ENCODE measurements around the gene ANKFY1. TPM values are rescaled to one million over a fixed set of nuclear protein-coding genes. Genes with fewer than 3 reads are reported as not detected.
A peak's percentile ranks its signal among the peaks of the same experiment; 100 is the strongest.
"Not testable (repeated sequence)": the region's sequence is repeated elsewhere in the genome, so short reads cannot be mapped to it uniquely, and the experiment has no call there.

Gene ANKFY1
- total RNA-seq, 1 donor from 2014 or later = 53.8 TPM

DNA sequence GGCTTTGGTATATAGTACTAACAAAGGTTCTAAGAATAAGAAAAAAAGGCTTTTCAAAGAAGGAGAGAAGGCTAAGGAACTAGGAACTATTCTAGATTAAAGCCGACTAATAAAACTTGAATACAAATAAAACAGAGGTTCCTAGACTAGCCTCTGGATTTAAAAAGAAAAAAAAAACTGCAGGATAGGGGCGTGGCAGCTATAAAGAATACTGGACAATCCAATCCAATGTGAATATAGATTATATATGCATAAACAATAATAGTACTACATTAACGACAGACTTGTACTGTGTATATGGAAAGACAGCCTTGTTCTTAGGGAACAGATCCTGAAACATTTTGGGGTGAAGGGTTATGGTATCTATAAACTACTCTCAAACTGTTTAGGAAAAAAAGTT, 23.9 kb upstream of the ANKFY1 start:
- intact Hi-C loops (cut with micrococcal nuclease) = no loop called here
- Mint-ChIP-seq H3K27me3 (ENCODE audit: insufficient read depth) (no peaks in the 10 kb centered on the region), H3K36me3 (ENCODE audit: low read depth) (peaks cover 7% of the 10 kb centered on the region), H3K9me3 (no peaks in the 10 kb centered on the region), H3K4me1 (ENCODE audit: low read depth) (no peaks in the 10 kb centered on the region), H3K4me3 (no peak overlapping the region), H3K27ac (no peak overlapping the region)
- no peak for DNase-seq (ENCODE audit: low spot score)

- Mint-ChIP-seq H3K36me3 (ENCODE audit: low read depth) (peaks cover 27% of the 10 kb centered on the region), H3K4me1 (ENCODE audit: low read depth) (peaks cover 5% of the 10 kb centered on the region), H3K9me3 (no peaks in the 10 kb centered on the region), H3K4me3 (no peak overlapping the region), H3K27me3 (ENCODE audit: insufficient read depth) (no peaks in the 10 kb centered on the region), H3K27ac (no peak overlapping the region)
- intact Hi-C loops (cut with micrococcal nuclease) = no loop called here
- DNase-seq (ENCODE audit: low spot score) = no peak
Observed at GRCh38 chr17:4276514-4276913, 12.7 kb upstream of the ANKFY1 start.

DNA sequence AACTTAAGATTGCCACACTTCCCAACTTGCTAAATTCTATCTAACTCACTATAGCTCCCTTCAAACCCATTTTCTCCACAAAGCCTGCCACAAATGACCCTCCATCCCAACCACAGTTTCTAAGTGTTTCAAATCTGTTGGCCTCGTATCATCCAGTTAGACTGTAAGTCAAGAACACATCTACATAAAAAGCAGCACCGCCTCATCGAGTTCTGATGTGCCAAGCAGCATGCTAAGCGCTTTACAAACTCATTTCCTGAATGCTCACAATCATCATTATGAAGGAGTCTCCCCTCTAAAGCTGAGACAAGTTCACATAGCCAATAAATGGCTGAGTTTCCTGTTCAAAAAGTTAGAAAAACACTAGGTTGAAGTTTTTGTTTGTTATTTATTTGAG, 9.2 kb upstream of the ANKFY1 start:
- Mint-ChIP-seq H3K27ac (no peak overlapping the region), H3K4me1 (ENCODE audit: low read depth) (peaks cover 5% of the 10 kb centered on the region)

DNA sequence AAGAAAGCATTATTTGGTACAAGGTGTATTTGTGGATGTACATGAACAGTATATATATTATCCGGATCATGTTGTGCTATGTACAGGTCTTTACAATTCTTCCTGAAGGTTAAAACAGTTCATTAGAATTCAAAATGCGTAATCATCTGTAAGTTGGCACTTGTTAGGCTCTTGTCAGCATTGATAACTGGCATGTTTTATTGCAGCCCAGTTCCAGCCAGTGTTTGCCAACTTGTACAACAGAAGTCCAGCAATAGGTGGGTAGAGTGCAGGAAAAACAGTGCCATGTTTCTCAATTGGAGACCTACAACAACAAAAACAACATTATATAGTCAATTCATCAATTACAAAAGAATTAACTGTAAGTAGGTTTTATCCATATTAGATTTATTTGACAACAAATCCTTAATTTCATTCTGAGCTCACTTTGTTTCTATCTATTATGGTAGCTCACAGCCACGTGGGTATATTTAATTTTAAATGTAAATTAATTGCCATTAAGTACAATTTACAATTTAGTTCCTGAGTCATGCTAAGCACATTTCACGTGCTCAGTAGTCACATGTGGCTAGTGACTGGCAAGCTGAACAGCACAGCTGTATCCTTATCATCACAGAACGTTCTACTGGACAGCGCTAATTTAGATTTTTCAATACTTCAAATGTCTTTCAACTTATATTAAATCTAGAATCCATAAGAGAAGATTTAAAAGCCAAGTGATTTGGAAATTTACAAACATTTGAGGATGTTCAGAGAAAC, 8.6 kb upstream of the ANKFY1 start:
- intact Hi-C loops (cut with micrococcal nuclease) = no loop called here
- Mint-ChIP-seq H3K27me3 (ENCODE audit: insufficient read depth) (no peaks in the 10 kb centered on the region), H3K4me1 (ENCODE audit: low read depth) (peaks cover 5% of the 10 kb centered on the region), H3K27ac (no peak overlapping the region), H3K4me3 (no peak overlapping the region), H3K36me3 (ENCODE audit: low read depth) (peaks cover 27% of the 10 kb centered on the region), H3K9me3 (no peaks in the 10 kb centered on the region)
- DNase-seq (ENCODE audit: low spot score) = no peak

More for the DNA sequence above, 9.2 kb upstream of the ANKFY1 start:
- Mint-ChIP-seq H3K36me3 (ENCODE audit: low read depth) (peaks cover 27% of the 10 kb centered on the region), H3K9me3 (no peaks in the 10 kb centered on the region), H3K27me3 (ENCODE audit: insufficient read depth) (no peaks in the 10 kb centered on the region), H3K4me3 (no peak overlapping the region)
- intact Hi-C loops (cut with micrococcal nuclease) = no loop called here
- no peak for DNase-seq (ENCODE audit: low spot score)

DNA sequence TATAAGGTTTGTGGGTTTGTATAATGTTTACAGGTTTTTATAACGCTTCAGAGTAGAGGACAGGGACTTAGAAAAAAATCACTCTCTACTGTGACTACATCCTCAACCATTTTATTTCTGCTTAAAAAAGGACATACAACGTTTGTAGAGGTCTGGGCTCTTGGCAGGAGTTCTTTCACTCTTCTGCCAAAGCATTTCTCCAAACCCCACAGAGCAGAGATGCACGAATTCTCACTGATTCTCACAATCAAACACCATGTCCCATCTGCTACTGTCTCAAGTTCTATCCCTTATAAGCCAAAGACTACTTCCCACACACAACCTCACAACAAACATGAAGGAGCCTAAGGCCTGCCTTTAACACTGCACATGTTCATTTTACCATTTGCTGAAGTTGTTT, 7.0 kb upstream of the ANKFY1 start:
- intact Hi-C loops (cut with micrococcal nuclease) = no loop called here
- H3K27ac Mint-ChIP-seq = no peak overlapping the region
- no peaks in the 10 kb centered on the region for H3K27me3 Mint-ChIP-seq (ENCODE audit: insufficient read depth)
- DNase-seq (ENCODE audit: low spot score) = no peak
- no peak overlapping the region for H3K4me3 Mint-ChIP-seq
- peaks cover 5% of the 10 kb centered on the region for H3K4me1 Mint-ChIP-seq (ENCODE audit: low read depth)
- peaks cover 15% of the 10 kb centered on the region for H3K36me3 Mint-ChIP-seq (ENCODE audit: low read depth)
- H3K9me3 Mint-ChIP-seq = no peaks in the 10 kb centered on the region

DNA sequence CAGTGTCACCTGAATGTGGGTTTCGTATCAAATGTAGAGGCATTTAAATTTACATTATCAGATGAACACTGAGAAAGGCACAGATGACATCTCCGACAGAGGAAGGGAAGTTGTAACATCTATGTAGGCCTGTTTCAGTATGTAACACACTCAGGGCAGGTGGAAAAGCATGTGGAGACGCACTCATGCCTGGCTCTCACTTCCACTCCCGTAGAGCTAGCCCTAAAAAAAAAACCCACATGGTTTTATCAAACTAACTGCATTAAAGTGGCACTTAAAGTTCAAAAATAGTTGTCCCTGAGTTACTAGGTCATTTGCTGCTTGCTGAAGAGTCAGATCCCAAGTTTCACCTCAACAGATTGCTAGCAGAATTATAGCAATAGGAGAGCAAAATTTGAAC, 6.1 kb upstream of the ANKFY1 start:
- H3K4me1 Mint-ChIP-seq (ENCODE audit: low read depth) = peaks cover 13% of the 10 kb centered on the region
- DNase-seq (ENCODE audit: low spot score) = no peak
- intact Hi-C loops (cut with micrococcal nuclease) = no loop called here
- no peaks in the 10 kb centered on the region for H3K9me3 Mint-ChIP-seq
- H3K27me3 Mint-ChIP-seq (ENCODE audit: insufficient read depth) = no peaks in the 10 kb centered on the region
- no peak overlapping the region for H3K27ac Mint-ChIP-seq
- H3K36me3 Mint-ChIP-seq (ENCODE audit: low read depth) = peaks cover 15% of the 10 kb centered on the region
- H3K4me3 Mint-ChIP-seq = no peak overlapping the region

GRCh38 chr17:4267402-4267801, 3.6 kb upstream of the ANKFY1 start:
- Mint-ChIP-seq H3K4me1 (ENCODE audit: low read depth) (peaks cover 32% of the 10 kb centered on the region), H3K9me3 (no peaks in the 10 kb centered on the region), H3K27me3 (ENCODE audit: insufficient read depth) (no peaks in the 10 kb centered on the region), H3K4me3 (no peak overlapping the region), H3K27ac (no peak overlapping the region), H3K36me3 (ENCODE audit: low read depth) (peaks cover 20% of the 10 kb centered on the region)
- no peak for DNase-seq (ENCODE audit: low spot score)
- intact Hi-C loops (cut with micrococcal nuclease) = no loop called here

GRCh38 chr17:4266550-4266949, 2.8 kb upstream of the ANKFY1 start:
- H3K4me3 Mint-ChIP-seq = no peak overlapping the region
- H3K36me3 Mint-ChIP-seq (ENCODE audit: low read depth) = peaks cover 18% of the 10 kb centered on the region
- H3K4me1 Mint-ChIP-seq (ENCODE audit: low read depth) = peaks cover 36% of the 10 kb centered on the region
- no peak overlapping the region for H3K27ac Mint-ChIP-seq
- DNase-seq (ENCODE audit: low spot score) = no peak
- no peaks in the 10 kb centered on the region for H3K27me3 Mint-ChIP-seq (ENCODE audit: insufficient read depth)
- H3K9me3 Mint-ChIP-seq = no peaks in the 10 kb centered on the region
- intact Hi-C loops (cut with micrococcal nuclease) = no loop called here

DNA sequence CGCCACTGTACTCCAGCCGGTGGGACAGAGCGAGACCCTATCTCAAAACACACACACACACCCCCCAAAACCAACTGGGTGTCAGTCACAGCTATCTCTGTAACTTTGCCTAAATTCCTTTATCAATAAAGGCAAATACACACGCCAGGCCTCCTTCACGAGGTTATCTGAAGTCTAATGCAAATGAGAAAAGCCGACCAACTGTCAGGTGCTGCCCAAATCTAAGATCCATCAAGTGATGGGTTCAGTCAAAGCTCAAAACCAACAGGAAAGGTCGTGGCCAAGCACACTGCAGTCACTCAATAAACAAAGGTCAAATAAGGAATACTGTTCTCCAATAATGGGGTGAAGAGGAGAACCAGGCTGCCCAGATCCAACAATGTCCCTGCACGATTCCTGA, 1.1 kb downstream of the ANKFY1 start:
- intact Hi-C loops (cut with micrococcal nuclease) = loop anchor here (1.0 to 5.0 kb wide), 5 partner anchors 48 to 370 kb away; partner anchors contain the start of genes CAMKK1, CYB5D2, UBE2G1 and ZZEF1
- Mint-ChIP-seq H3K36me3 (ENCODE audit: low read depth) (peaks cover 29% of the 10 kb centered on the region), H3K27me3 (ENCODE audit: insufficient read depth) (no peaks in the 10 kb centered on the region), H3K9me3 (peaks cover 11% of the 10 kb centered on the region), H3K4me1 (ENCODE audit: low read depth) (peaks cover 39% of the 10 kb centered on the region), H3K4me3 (peak overlapping the region; percentile 88), H3K27ac (peak overlapping the region; percentile 71)
- no peak for DNase-seq (ENCODE audit: low spot score)

- intact Hi-C loops (cut with micrococcal nuclease) = loop anchor here (5.0 kb wide), 1 partner anchor 369 kb away; the partner anchor contains the start of gene CAMKK1
- Mint-ChIP-seq H3K4me3 (peak overlapping the region; percentile 58), H3K36me3 (ENCODE audit: low read depth) (peaks cover 42% of the 10 kb centered on the region)
Observed at GRCh38 chr17:4261452-4261851, 2.3 kb downstream of the ANKFY1 start.

DNA sequence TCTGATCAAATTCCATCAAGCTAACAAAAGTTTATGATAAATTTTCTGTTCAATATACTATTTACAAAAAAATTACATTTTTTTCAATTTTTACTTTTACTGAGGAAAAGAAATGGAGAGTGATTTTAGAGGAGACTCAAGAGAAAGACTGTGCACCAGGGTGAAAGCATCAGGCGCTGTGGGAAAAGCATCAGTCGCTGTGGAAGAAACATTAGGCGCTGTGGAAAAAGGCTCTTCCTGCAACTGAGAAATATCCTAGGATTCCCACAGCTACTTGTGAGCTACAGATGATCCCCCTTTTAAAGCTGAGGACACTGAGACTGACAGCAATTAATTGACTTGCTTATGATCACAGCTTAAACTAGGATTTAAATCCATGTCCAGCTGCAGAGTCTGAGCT, 4.9 kb downstream of the ANKFY1 start:
- Mint-ChIP-seq H3K9me3 (peaks cover 17% of the 10 kb centered on the region), H3K27ac (no peak overlapping the region), H3K27me3 (ENCODE audit: insufficient read depth) (no peaks in the 10 kb centered on the region), H3K4me3 (no peak overlapping the region), H3K4me1 (ENCODE audit: low read depth) (peaks cover 38% of the 10 kb centered on the region), H3K36me3 (ENCODE audit: low read depth) (peaks cover 45% of the 10 kb centered on the region)
- intact Hi-C loops (cut with micrococcal nuclease) = no loop called here
- no peak for DNase-seq (ENCODE audit: low spot score)

More at GRCh38 chr17:4261452-4261851, 2.3 kb downstream of the ANKFY1 start:
- H3K27ac Mint-ChIP-seq = peak overlapping the region; percentile 54
- peaks cover 17% of the 10 kb centered on the region for H3K9me3 Mint-ChIP-seq
- H3K4me1 Mint-ChIP-seq (ENCODE audit: low read depth) = peaks cover 52% of the 10 kb centered on the region
- DNase-seq (ENCODE audit: low spot score) = no peak
- no peaks in the 10 kb centered on the region for H3K27me3 Mint-ChIP-seq (ENCODE audit: insufficient read depth)

DNA sequence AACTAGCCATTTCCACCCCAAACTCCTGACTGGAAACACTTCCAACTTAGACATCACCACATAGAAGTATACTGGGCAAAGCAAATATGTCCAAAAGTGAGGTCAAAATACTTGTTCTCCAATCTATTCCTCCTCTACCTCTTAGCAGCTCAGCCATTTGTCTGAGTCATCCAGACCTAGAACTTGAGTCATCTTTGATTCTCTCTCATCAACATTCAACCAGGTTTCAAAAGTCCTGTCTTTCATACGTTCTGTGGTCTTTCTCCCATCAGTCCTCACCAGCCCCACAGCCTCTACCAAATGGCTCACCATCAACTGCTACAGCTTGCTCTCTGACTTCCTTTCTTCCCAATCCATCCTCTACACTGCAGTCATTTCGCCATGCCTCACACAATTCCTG, 6.8 kb downstream of the ANKFY1 start:
- peaks cover 29% of the 10 kb centered on the region for H3K4me1 Mint-ChIP-seq (ENCODE audit: low read depth)
- H3K4me3 Mint-ChIP-seq = no peak overlapping the region

GRCh38 chr17:4255271-4255670, 8.5 kb downstream of the ANKFY1 start:
- H3K4me1 Mint-ChIP-seq (ENCODE audit: low read depth) = peaks cover 31% of the 10 kb centered on the region
- DNase-seq (ENCODE audit: low spot score); H3K27me3 Mint-ChIP-seq (ENCODE audit: insufficient read depth); intact Hi-C loops (cut with micrococcal nuclease); H3K27ac Mint-ChIP-seq; H3K4me3 Mint-ChIP-seq: not testable (repeated sequence)
- peaks cover 17% of the 10 kb centered on the region for H3K9me3 Mint-ChIP-seq
- peaks cover 32% of the 10 kb centered on the region for H3K36me3 Mint-ChIP-seq (ENCODE audit: low read depth)

More for the DNA sequence above, 6.8 kb downstream of the ANKFY1 start:
- no peak for DNase-seq (ENCODE audit: low spot score)
- Mint-ChIP-seq H3K27ac (no peak overlapping the region), H3K36me3 (ENCODE audit: low read depth) (peaks cover 44% of the 10 kb centered on the region), H3K9me3 (peaks cover 17% of the 10 kb centered on the region), H3K27me3 (ENCODE audit: insufficient read depth) (no peaks in the 10 kb centered on the region)
- intact Hi-C loops (cut with micrococcal nuclease) = no loop called here
